ENCODE data around the gene MRI1. TPM values are rescaled to one million over a fixed set of nuclear protein-coding genes. Genes with fewer than 3 reads are reported as not detected.

The MRI1 gene
- total RNA-seq, 1 donor from 2014 or later = 46.8 TPM

DNA sequence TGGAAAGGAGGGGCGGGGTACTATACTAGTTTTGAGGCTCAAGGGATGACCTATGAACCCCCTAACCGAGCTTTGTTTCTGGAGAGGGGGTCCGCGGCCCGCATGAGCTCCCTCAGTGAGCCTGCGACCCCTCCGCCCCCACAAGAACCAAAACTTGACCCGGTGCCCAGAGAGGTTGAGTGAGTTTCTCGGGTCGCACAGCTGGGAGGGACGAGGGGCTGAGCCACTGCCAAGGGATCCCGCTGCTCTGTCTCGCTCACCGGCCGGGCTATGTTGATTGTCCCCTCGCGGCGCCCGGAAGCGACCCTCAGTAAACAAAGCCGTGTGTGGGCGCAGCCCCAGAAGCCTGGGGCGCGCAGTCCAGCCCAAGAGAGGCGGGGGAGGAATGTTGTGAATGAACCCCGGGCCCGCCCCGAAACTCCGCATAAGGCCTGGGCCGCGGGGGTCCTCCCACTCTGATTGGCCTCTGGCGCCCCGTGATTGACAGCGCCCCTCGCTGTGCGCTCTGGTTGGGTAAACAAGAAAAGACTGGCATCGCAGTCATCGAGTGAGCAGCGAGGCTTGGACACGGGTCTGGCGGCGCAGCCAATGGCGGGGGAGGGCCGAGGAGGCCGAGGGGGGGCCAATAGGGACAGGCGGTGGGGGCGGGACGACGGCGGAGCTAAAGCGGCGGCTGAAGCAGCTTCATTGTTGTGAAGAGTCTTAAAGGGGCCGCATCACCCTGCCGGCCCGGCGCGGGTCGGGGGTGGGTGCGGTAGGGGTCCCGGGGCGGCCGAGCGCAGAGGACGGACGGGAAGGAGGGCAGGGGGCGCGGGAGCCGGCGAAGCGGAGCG, 30.7 kb downstream of the MRI1 start, which contains the start of gene ZSWIM4:
TSS of gene ZSWIM4 (plus strand) at position 687 of the 833 bp plus-strand sequence. CDS start 206 bp downstream, outside the sequence.
- DNase-seq = peak; percentile 100

- peak; percentile 69 for DNase-seq
Measured at GRCh38 chr19:13795595-13796300, 31.4 kb downstream of the MRI1 start.

- DNase-seq = peak; percentile 61
Measured at GRCh38 chr19:13796301-13797057, 32.2 kb downstream of the MRI1 start.

DNA sequence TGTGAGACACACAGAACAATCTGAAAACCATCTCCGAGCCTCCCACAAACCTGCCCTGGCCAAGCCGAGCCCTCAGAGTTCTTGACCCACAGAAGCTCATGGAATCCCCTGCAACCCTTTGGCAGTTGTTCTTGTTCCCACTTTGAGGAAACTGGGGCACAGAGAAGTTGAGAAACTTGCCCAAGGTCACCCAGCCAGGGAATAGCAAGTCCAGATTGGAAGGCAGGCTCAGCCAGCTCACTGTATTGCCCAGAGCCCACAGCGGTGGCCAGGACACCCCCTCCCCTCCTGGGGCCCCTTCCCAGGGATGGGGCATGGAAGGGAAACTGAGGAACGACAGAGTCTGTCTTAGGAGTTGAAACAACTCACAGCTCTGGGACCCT, 32.7 kb downstream of the MRI1 start:
- DNase-seq = no peak

DNA sequence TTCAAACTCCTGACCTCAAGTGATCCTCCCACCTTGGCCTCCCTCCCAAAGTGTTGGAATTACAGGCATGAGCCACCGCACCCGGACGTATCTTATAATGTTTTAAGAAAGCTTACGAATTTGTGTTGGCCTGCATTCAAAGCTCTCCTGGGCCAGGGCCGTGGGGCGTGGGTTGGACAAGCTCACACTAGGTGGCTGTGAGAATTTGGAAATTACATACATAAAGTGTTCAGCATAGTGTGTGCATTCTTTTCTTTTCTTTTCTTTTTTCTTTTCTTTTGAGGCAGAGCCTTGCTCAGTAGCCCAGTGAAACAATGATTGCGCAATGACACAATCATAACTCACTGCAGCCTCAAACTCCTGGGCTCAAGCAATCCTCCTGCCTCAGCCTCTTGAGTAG, 33.5 kb downstream of the MRI1 start:
- DNase-seq = no peak

DNA sequence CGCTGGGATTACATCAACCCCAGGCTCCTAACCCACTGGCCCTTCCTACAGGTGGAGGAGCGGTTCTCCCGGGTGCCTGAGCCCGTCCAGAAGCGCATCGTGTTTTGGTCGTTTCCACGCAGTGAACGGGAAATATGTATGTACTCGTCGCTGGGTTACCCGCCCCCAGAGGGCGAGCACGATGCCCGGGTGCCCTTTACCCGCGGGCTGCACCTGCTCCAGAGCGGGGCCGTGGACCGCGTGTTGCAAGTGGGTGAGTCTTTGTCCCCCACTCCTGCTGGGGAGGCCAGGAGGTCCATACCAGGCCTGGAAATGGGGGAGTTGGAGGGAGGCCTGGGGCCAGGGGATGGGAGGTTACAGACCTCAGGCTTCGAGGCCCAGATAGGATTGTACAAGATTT, 35.3 kb downstream of the MRI1 start:
- no peak for DNase-seq

- DNase-seq = no peak
Measured at GRCh38 chr19:13803038-13803437, 38.7 kb downstream of the MRI1 start.

- DNase-seq = peak; percentile 44
Measured at GRCh38 chr19:13804830-13805683, 40.7 kb downstream of the MRI1 start.

DNA sequence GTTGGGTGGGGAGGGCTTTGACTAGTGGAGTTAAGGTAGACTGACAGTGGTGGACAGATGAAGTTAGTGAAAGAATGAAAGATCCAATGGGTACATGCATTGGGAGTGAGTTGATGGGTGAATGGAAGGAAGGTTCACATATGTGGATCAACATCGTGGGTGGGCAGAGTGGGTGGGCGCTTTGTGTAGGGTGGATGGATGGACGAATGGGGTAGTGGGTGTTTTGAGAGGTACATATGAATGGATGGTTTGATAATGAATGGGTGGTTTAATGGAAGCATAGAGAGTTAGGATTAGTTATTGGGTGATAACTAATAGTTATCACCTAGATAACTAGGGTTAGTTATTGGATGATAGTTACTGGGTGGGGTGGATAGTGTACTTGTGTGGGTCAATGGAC, 42.4 kb downstream of the MRI1 start:
- DNase-seq = no peak

GRCh38 chr19:13807421-13808021, 43.2 kb downstream of the MRI1 start:
- DNase-seq = no peak

GRCh38 chr19:13808856-13809255, 44.5 kb downstream of the MRI1 start:
- no peak for DNase-seq

- no peak for DNase-seq
Measured at GRCh38 chr19:13812544-13812943, 48.2 kb downstream of the MRI1 start.

DNA sequence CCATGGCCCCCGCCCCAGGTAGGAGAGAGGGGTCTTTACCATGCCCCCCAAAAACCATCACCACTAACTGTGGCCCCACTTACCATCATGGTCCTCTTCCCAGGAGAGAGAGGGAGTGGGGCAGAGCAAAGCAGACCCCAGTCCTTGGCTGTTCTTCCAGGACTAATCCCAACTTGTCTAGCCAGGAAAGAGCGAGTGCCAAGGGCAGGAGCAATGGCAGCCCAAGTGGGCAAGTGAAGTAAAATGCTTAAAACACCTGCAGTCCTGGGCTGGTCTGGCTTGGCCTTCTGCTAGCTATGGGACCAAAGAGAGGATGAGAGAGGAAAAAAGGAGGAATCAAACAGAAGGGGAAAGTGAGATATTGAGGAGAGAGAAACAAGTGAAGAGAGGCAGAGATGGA, 48.8 kb downstream of the MRI1 start:
- no peak for DNase-seq

- DNase-seq = no peak
Measured at GRCh38 chr19:13814550-13814949, 50.2 kb downstream of the MRI1 start.

DNA sequence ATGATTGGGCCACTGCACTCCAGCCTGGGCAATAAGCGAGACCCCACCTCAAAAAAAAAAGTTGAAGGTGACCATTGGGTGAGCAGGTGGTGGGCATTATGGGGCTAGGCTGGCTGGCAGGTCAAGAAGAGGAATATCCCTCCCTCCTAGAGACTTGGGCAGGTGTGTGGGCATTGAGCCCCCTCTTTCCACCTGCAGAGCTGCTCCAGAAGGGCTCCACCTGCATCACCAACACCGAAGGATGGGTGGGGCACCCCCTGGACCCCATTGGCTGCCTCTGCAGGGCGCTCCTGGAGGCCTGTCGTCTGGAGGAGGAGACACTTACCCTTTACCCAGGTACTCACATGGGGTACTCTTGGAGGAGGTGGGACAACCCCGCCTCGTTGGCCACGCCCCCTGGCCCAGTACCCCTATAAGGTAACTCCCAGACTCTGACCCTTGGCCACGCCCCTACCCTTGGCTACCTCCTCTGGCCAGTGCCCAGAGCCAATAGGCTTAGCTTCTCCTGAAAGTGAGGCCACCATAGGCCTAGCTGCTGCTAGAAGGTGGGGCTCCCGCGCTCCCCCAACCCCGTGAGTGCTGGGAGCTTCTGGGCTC, 52.8 kb downstream of the MRI1 start:
- no peak for DNase-seq

GRCh38 chr19:13817615-13818371, 53.5 kb downstream of the MRI1 start:
- DNase-seq = peak; percentile 68

DNA sequence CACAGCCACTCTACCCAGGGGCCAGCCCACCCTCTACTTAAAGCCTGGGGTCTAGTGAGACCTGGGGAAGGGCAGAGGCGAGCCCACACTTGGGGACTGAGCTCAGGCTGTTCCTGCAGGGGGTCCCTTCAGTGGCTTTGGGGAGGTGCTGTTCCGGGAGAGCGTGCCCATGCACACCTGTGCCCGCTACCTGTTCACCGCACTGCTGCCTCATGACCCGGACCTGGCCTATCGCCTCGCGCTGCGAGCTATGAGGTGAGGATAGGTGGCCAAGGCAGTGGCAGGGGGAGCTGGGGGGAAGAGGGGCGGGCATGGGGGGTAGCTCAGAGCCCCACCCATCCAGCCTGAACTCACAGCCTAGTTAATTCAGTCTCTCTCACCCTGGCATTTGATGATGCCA, 54.9 kb downstream of the MRI1 start:
- DNase-seq = no peak

- no peak for DNase-seq
Measured at GRCh38 chr19:13821292-13821691, 57.0 kb downstream of the MRI1 start.

GRCh38 chr19:13823256-13823655, 58.9 kb downstream of the MRI1 start:
- DNase-seq = no peak

Measured in tongue (tissue), 2 donors.